GM23248 (cell line): ENCODE results near the gene FAM227B. TPM values are rescaled to one million over a fixed set of nuclear protein-coding genes. Genes with fewer than 3 reads are reported as not detected.
A peak's percentile ranks its signal among the peaks of the same experiment; 100 is the strongest.
"Not testable (repeated sequence)": the region's sequence is repeated elsewhere in the genome, so short reads cannot be mapped to it uniquely, and the experiment has no call there.

Experiments used
- DNase-seq: peaks from one replicate; pipeline ENCODE4 v3.0.0-alpha.2; 2015
- H2AFZ ChIP-seq: fragments of 200-600 bp; sonication (generic); 2 replicates; pipeline ENCODE4 v1.6.1; 2016; ENCODE audit warnings: antibody characterized with exemption
- H3F3A ChIP-seq: fragments of 200-600 bp; sonication (generic); 2 replicates; pipeline ENCODE4 v1.6.1; 2016; ENCODE audit warnings: mild to moderate bottlenecking, antibody characterized with exemption, mixed run types; ENCODE audit not compliant: insufficient read depth
- H3K27ac ChIP-seq: fragments of 200-600 bp; sonication (generic); 2 replicates; pipeline ENCODE4 v1.5.1; 2016; ENCODE audit warnings: mild to moderate bottlenecking
- H3K27me3 ChIP-seq: fragments of 200-600 bp; sonication (generic); replicated peaks from 2 replicates; pipeline ENCODE4 v1.6.1; 2016; ENCODE audit warnings: mild to moderate bottlenecking; ENCODE audit not compliant: insufficient read depth
- H3K36me3 ChIP-seq: fragments of 200-600 bp; sonication (generic); 2 replicates; pipeline ENCODE4 v1.6.1; 2016; ENCODE audit warnings: low read depth, mild to moderate bottlenecking
- H3K4me1 ChIP-seq: fragments of 200-600 bp; sonication (generic); 2 replicates; pipeline ENCODE4 v1.6.1; 2016; ENCODE audit warnings: mild to moderate bottlenecking; ENCODE audit not compliant: insufficient read depth
- H3K4me2 ChIP-seq: fragments of 200-600 bp; sonication (generic); one replicate; pipeline ENCODE4 v1.6.1; 2016; ENCODE audit warnings: mild to moderate bottlenecking; ENCODE audit not compliant: unreplicated experiment
- H3K4me3 ChIP-seq: fragments of 200-600 bp; sonication (generic); 2 replicates; pipeline ENCODE4 v1.5.1; 2016; ENCODE audit warnings: mild to moderate bottlenecking
- H3K79me2 ChIP-seq: fragments of 200-600 bp; sonication (generic); 2 replicates; pipeline ENCODE4 v1.6.1; 2016; ENCODE audit warnings: mild to moderate bottlenecking; ENCODE audit not compliant: insufficient read depth
- H3K9ac ChIP-seq: fragments of 200-600 bp; sonication (generic); 2 replicates; pipeline ENCODE4 v1.6.1; 2016; ENCODE audit warnings: mild to moderate bottlenecking
- H3K9me2 ChIP-seq: fragments of 200-600 bp; sonication (generic); 2 replicates; pipeline ENCODE4 v1.6.1; 2016; ENCODE audit warnings: mixed run types, mild to moderate bottlenecking, moderate library complexity; ENCODE audit not compliant: insufficient read depth
- H3K9me3 ChIP-seq: fragments of 200-600 bp; sonication (generic); one replicate; pipeline ENCODE4 v1.6.1; 2017; ENCODE audit warnings: low read depth
- H4K20me1 ChIP-seq: fragments of 200-600 bp; sonication (generic); 2 replicates; pipeline ENCODE4 v1.6.0; 2016; ENCODE audit not compliant: insufficient read depth
- EZH2 ChIP-seq: fragments of 200-600 bp; sonication (generic); IDR thresholded peaks from 2 replicates; pipeline ENCODE4 v1.6.1; 2018; ENCODE audit warnings: antibody characterized with exemption, mild to moderate bottlenecking; ENCODE audit not compliant: insufficient read depth, poor library complexity, severe bottlenecking
- EZH2phosphoT487 ChIP-seq: fragments of 200-600 bp; sonication (generic); IDR thresholded peaks from 2 replicates; pipeline ENCODE4 v1.6.1; 2018; ENCODE audit warnings: antibody characterized with exemption, moderate library complexity, mild to moderate bottlenecking, low read depth; ENCODE audit not compliant: insufficient read depth
- WGBS, 2 experiments: methylation state at CpG; one replicate each; pipeline ENCODE4 v1.1.6; 2015 to 2017; ENCODE audit warnings: low lambda C conversion rate in 2 of 2, low coverage in 1 of 2; ENCODE audit errors: missing lambda C conversion rate in 2 of 2; 5-methylcytosine and 5-hydroxymethylcytosine counted together
- in situ Hi-C: fragments of 300-500 bp; cut with MboI; formaldehyde crosslinking; loops from 2 replicates; pipeline ENCODE4 v1.15.0; 2020
- polyA plus RNA-seq: library from polyadenylated mRNA; unstranded; fragments of >200 nt; fragmentation: Nextera tagmentation; extraction: Ambion mirVana; gene quantifications from 2 replicates; pipeline ENCODE4 v1.2.1, GENCODE V29; 2016
- total RNA-seq: library from RNA; depleted of rRNA; stranded (reverse); fragments of >200 nt; shearing (Covaris generic); gene quantifications from 2 replicates; pipeline ENCODE4 v1.2.3, GENCODE V29; 2014

Gene FAM227B
- total and polyA plus RNA-seq, 2 experiments from 2014 or later: 4.4 to 10.0 TPM

DNA sequence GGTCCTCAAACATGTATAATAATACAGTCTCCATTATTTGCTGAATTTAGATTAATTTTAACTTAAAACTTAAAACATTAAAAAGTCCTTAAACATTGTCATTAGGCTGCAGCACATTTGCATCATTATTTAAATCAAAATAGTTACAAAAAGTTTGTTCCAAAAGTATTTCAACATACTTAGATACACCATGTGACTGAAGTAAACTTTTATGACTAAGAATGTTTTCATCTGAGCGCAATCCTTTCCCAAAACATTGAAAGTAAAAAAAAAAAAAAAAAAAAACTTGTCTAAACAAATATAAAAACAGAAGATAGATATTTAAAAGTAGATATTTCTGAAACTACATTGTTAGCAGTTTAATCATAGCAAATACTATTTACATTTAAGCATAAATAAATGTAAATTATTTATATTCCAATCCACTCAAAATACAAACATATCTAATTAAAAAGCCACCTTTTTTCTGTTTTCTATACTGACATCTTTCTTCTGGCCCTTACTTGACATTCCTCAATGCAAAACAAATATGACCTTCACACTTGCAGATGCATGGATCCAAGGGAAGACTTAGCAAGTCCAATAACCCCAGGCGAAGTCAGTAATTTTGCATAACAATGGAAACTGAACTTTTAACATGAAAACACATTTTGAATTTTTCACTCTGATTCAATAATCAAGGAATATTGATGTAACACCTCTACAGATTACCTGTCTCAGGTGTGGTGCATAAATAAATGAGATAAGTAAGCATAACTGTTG lies 10.3 kb downstream of the FAM227B start:
- Histone ChIP-seq H3K9ac (no peak overlapping the region), H3F3A (no peaks in the 10 kb centered on the region), H3K79me2 (no peaks in the 10 kb centered on the region), H3K9me3 (no peaks in the 10 kb centered on the region), H3K27me3 (no peaks in the 10 kb centered on the region), H3K9me2 (no peaks in the 10 kb centered on the region), H3K4me1 (no peaks in the 10 kb centered on the region; the same call in 1 of the 2 replicates), H3K36me3 (no peaks in the 10 kb centered on the region), H4K20me1 (no peaks in the 10 kb centered on the region), H3K4me3 (no peak overlapping the region), H2AFZ (no peak overlapping the region), H3K4me2 (no peak overlapping the region), H3K27ac (no peak overlapping the region)
- in situ Hi-C loops: no loop called here
- 63 to 65% methylated on average over 2 of the region's 2 CpGs for WGBS, 2 experiments
- TF ChIP-seq EZH2 (no peak), EZH2phosphoT487 (no peak)
- peak; percentile 42 for DNase-seq

GRCh38 chr15:49606594-49606993 lies 14.0 kb downstream of the FAM227B start:
- Histone ChIP-seq H3K27ac (no peak overlapping the region), H3K27me3 (no peaks in the 10 kb centered on the region), H3K79me2 (no peaks in the 10 kb centered on the region), H3K36me3 (no peaks in the 10 kb centered on the region), H4K20me1 (no peaks in the 10 kb centered on the region), H3K4me3 (no peak overlapping the region), H3K4me1 (no peaks in the 10 kb centered on the region; the same call in 1 of the 2 replicates), H3K9me3 (no peaks in the 10 kb centered on the region), H3F3A (no peaks in the 10 kb centered on the region), H3K4me2 (no peak overlapping the region), H2AFZ (0 out of 2 replicates have a peak overlapping the region, but pooled peaks have one; percentile 14), H3K9ac (no peak overlapping the region), H3K9me2 (no peaks in the 10 kb centered on the region)
- TF ChIP-seq EZH2phosphoT487: no peak
- in situ Hi-C loops: no loop called here
- no peak for DNase-seq

- H2AFZ ChIP-seq: no peak overlapping the region
- no peaks in the 10 kb centered on the region for H4K20me1 ChIP-seq
- H3K79me2 ChIP-seq: no peaks in the 10 kb centered on the region
- H3K27me3 ChIP-seq: no peaks in the 10 kb centered on the region
- no peak overlapping the region for H3K9ac ChIP-seq
- H3K27ac ChIP-seq: no peak overlapping the region
- no peak for DNase-seq
- no peaks in the 10 kb centered on the region for H3F3A ChIP-seq
- in situ Hi-C loops: no loop called here
- WGBS, 2 experiments: 98 to 100% methylated on average over 2 of the region's 2 CpGs
- TF ChIP-seq EZH2: no peak
- TF ChIP-seq EZH2phosphoT487: no peak
- H3K9me2 ChIP-seq: no peaks in the 10 kb centered on the region
- no peak overlapping the region for H3K4me3 ChIP-seq
- H3K9me3 ChIP-seq: no peaks in the 10 kb centered on the region
- no peaks in the 10 kb centered on the region; the same call in 1 of the 2 replicates for H3K4me1 ChIP-seq
- H3K4me2 ChIP-seq: no peak overlapping the region
- no peaks in the 10 kb centered on the region for H3K36me3 ChIP-seq
Observed at GRCh38 chr15:49605588-49605987, 15.0 kb downstream of the FAM227B start.

DNA sequence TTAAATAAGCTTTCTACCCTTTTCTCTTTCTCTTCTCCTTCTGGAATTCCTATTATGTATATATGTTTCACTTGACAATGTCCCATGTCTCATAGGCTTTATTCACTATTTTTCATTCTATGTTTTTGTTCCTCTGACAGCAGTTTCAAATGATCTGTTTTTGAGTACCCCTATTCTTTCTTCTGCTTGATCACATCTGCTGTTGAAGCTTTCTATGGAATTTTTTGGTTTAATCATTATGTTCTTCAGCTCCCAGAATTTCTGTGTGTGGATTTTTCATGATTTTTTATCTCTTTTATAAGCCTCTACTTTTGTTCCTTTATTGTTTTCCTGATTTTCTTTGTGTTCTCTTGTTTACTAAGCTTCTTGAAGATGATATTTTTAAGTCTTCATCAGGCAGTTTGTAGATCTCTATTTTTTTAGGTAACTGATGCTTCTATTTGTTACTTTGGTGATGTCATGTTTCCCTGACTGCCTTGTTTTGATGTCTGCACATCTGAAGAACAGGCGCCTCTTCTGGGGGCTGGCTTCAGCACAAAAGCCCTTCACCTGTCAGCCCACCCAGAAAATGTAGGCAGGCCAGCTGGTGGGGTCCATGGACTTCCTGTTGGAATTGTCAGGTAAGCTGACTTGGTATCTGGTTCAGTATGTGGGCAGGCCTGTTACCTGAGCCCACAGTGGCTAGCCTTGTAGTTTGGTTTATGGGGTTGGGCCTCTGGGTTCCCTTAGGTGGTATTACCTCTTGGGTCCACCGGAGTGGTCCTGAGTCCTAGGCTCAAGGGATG lies 15.8 kb downstream of the FAM227B start:
- H3K36me3 ChIP-seq: no peaks in the 10 kb centered on the region
- H3K9me3 ChIP-seq: peaks cover 4% of the 10 kb centered on the region
- no peak overlapping the region for H2AFZ ChIP-seq
- WGBS, 2 experiments: 95 to 100% methylated on average over 2 of the region's 2 CpGs
- in situ Hi-C loops: no loop called here
- H4K20me1 ChIP-seq: no peaks in the 10 kb centered on the region
- no peaks in the 10 kb centered on the region for H3K9me2 ChIP-seq
- H3K9ac ChIP-seq: no peak overlapping the region
- no peaks in the 10 kb centered on the region for H3F3A ChIP-seq
- DNase-seq: no peak
- no peak overlapping the region for H3K4me3 ChIP-seq
- H3K27ac ChIP-seq: no peak overlapping the region
- no peaks in the 10 kb centered on the region for H3K27me3 ChIP-seq
- TF ChIP-seq EZH2: no peak
- H3K4me2 ChIP-seq: no peak overlapping the region
- no peaks in the 10 kb centered on the region for H3K79me2 ChIP-seq
- no peaks in the 10 kb centered on the region; the same call in 1 of the 2 replicates for H3K4me1 ChIP-seq

DNA sequence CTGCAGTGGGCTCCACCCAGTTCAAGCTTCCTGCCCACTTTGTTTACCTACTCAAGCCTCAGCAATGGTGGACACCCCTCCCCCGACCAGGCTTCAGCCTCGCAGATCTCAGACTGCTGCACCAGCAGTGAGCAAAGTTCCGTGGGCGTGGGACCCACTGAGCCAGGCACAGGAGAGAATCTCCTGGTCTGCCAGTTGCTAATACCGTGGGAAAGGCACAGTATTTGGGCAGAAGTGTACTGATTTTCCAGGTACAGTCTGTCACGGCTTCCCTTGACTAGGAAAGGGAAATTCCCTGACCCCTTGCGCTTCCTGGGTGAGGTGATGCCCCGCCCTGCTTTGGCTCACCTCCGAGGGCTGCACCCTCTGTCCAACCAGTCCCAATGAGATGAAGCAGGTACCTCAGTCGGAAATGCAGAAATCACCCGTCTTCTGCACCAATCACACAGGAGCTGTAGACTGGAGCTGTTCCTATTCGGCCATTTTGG lies 27.7 kb downstream of the FAM227B start:
- H3K4me1 ChIP-seq, in situ Hi-C loops, H3K27ac ChIP-seq, H3K79me2 ChIP-seq, H4K20me1 ChIP-seq, H3K36me3 ChIP-seq, H3K4me2 ChIP-seq, H2AFZ ChIP-seq, H3K9me2 ChIP-seq, H3F3A ChIP-seq, H3K9ac ChIP-seq, H3K4me3 ChIP-seq, H3K27me3 ChIP-seq, H3K9me3 ChIP-seq, DNase-seq: not testable (repeated sequence)
- 89 to 93% methylated on average over 11 to 12 of the region's 12 CpGs for WGBS, 2 experiments
